ENCODE measurements around the gene ACSF3.

The ACSF3 gene

DNA sequence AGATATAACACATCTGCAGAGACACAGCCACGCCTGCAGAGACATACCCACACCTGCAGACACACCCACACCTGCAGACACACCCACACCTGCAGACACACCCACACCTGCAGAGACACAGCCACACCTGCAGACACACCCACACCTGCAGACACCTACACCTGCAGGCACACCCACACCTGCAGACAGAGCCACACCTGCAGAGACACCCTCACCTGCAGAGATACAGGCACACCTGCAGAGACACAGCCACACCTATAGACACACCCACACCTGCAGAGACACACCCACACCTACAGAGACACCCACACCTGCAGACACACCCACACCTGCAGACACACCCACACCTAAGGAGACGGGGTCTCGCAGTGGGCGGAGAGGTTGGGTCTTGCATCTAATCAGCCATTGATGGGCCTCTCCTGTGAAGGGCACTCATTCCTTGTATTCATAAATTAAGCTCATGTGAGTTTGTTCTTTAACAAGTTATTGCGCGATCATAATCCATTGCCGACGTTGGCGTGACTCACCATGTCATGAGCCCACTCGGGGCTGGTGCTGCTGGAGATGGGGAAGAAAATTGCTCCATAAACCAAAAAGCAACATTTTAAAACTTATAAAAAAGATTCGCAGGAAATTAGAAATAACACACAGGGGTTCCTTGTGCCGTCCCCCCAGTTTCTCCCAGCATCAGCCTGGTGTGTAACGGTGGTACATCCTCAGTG, 49.0 kb downstream of the ACSF3 start:
- peak in 5 of 56 donors; percentile 6 to 50 (median 13) for DNase-seq

DNA sequence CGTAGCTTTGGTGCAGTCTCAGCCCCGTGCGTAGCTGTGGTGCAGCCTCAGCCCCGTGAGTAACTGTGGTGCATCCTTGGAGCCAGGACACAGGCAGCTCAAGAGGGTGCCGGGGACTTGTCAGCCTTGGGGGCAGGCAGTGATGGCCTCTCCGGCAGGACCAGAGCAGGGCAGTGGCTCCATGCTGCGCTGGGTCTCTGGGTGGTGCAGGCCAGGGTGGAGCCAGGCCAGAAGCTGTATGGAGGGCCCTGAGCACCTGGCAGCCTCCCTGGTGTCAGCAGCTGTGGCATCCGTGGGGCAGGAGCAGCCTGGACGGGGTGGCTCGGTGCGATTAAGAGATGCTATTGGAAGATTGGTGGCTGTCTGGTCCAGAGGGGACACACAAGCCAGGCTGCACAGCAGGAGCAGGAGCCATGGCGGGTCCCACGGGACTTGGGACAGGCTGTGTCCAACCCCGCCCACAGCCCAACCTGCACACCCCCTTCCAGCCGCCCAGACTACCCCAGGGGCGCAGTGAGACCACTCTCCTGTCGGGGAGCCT, 49.6 kb downstream of the ACSF3 start:
- DNase-seq = no peak

DNA sequence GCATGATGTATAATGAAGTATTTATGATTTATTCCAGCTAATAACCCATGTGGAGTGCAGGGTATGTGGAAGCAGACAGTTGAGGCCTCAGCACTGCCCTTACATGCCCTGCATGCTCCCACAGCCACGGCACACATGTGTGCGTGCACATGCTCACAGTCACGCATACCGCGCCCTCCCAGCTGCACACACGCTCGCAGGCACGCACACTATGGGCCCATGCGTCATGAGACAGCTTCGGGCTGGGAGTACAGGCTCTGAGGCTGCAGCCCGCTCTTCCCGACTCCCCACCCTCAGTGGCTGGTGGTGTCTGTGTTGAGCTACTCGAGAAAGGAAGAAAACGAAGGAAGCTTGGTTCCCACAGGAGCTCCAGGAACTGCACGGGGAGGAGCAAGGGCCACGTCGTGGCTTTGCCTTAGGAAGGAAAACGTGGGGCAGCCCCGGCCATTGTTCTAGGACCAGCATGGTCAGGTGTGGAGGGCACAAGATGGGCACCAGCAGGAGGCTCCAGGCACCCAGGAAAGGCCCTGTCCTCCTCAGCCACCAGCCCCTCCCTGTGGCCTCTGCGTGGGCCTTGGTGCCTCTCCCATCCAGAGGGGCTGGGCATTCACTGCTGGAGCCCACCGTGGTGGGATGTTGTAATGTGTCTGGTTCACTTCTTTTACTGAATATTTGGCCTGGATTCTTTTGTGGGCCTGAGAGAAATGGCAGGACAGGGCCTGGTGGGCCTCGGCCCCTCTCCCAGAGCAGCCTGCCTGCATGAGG, 50.4 kb downstream of the ACSF3 start:
- DNase-seq = no peak

DNA sequence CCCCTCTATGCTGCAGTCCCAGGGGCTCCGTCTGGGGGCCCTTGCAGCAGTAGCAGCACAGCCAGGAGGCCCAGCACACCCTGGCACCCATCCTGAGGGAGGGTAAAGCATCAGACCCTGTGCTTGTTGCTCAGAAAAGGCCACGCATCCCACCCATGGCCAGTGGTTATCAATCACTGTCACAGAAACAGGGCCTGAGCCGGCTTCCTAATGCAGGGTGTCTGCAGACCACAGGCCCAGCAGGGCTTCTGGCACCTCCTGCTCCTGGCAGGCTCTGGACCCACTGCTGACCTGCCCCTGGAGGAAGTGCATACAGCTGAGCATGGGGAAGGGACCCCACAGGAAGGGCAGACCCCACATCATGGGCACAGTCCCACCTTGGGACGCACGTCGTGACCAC, 51.0 kb downstream of the ACSF3 start:
- no peak for DNase-seq

DNA sequence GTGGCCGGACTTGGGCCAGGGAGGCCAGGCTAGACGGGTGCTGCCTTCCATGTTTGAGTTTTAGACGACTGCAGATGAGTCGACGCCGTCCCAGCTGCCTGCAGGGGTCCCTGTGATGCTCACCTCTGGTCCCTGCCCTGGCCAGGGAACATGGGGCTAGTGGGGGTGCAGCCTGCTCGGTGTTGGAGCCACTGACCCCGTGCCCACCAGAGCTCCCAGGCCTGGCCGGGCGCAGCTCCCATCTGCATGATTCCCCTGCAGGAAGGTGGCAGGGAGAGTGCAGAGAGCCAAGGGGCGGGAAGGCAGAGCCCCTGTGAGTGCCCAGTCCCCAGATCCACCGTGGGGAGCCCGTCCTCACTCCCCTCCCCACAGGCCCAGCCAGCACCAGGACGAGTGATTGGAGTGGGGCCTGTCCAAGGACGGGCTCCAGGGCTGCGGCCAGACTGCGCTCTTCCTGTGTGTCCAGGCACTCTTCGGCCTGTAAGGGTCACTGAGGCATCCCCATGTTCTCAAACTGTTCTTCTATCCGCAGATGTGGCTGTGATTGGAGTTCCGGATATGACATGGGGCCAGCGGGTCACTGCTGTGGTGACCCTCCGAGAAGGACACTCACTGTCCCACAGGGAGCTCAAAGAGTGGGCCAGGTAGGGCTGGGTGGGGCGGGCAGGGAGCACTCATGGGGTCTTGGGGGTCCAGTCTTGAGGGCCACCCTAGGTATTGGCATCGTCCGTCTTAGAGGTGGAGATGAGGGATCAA, 51.9 kb downstream of the ACSF3 start:
- no peak for DNase-seq

DNA sequence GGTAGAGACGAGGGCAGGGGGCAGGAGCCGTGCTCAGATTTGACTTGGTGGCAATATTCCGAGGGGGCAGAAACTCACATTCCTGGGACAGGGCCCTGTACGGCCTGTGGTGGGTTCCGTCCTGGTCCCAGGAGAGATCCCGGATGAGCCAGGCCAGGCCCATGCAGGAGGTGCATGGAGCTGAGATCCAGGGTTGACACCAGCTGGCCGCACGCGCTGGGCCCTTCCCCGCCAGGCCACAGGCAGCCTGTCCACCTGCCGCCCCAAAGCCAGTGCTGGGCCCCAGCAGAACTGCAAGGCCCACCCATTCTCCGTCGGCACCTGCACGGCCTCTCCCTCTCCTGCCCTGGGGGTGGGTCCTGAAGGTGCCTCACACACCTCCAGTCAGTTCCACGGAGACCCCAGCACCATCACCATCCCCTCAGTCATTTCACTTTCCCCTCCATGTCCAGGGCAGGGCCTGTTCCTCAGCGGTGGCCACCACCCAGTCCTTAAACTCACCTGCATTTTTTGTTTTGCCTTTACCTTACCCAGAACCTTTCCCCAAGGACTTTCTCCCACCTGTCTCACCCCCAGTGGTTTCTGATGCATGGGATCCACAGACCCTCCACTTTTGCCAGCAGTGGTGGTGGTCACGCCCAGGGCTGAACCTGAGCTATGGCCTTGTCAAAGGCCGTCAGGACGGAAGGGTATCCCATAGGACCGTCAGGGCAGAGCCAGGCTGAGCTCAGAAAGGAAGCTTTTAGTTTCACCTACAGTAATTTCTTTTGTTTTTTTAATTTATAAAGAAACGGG, 52.8 kb downstream of the ACSF3 start:
- DNase-seq = no peak

DNA sequence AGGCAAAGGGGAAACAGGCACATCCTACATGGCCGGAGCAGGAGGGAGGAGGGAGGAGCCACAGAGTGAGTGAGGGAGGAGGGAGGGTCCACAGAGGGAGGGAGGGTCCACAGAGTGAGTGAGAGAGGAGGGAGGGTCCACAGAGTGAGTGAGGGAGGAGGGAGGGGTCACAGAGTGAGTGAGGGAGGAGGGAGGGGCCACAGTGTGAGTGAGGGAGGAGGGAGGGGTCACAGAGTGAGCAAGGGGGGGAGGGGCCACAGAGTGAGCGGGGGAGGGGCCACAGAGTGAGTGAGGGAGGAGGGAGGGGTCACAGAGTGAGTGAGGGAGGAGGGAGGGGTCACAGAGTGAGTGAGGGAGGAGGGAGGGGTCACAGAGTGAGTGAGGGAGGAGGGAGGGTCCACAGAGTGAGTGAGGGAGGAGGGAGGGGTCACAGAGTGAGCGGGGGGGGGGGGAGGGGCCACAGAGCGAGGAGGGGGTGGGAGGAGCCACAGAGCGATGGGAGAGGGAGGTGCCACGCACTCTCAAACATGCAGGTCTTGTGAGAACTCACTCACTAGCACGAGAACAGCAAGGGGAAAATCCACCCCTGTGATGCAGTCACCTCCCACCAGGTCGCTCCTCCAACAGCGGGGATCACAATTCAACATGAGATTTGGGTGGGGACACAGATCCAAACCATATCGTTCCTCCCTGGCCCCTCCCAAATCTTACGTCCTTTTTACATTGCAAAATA, 53.6 kb downstream of the ACSF3 start:
- no peak for DNase-seq

DNA sequence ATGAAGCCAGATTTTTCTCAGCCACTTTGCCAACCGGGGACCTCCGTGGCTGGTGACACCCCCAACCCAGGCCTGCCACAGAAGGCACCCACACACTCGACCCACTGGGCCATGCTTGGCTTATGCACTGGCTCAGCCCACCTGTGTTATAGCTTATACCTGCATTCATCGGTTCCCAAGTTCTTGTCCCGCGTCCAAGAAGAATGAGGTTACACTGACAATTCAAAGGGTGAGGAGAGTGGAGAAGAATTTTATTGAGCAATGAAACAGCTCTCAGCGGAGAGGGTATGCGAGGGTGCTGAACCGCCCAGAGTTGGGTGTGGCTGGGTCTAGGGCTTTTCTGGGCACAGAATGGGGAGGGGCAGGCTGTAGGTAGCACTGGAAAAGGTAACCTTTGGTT, 55.7 kb downstream of the ACSF3 start:
- DNase-seq = no peak

DNA sequence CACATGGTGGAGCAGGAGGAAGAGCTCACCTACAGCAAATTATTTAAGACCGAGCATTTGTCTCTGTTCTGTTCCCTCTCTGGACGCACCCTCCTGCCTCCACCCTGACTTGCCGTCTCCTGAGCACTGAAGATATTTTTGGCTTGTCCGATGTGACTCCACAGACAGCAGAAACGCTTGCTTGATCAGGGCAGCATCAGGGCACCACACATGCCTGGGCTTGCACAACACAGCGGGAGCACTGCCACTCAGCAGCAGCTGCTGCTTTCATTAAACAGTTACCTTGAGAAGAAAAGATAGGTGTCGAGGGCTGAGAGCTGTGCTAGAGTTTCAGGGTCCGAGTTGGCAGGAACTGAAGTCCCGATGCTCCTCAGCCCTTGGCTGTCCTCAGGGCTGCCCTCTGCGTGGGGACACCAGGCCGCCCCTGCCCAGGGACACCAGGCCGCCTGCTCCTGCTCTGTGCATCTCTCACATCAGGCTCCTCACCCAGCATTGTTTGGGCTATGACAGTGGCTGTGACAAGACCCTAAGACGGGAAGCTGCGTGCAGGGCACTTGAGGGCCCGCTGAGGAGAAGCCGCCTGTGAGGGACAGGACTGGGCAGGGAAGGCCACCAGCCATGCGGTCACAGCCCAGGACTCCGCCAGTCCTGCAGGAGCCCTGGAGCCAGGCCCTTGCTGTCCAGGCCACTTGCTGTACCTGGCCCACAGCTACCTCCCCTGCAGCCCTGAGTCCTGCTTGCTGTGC, 56.6 kb downstream of the ACSF3 start:
- DNase-seq = no peak

DNA sequence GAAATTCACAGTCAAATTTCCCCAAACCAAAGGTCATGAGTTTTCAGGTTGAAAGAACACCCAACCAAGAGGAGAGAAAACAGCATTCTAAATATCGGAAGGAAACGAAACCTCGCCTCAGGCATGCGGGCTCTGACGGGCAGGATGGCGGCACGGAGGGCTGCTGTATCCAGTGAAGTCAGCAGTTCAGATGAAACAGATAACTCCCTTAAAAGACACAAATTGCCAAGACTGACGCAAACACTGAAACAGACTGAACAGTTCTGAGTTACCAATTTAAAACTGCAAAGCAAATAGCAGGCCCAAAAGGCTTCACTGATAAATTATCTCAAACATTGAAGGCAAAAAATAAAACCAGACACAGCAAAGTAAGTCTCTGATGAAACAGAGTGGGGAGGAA, 57.3 kb downstream of the ACSF3 start:
- no peak for DNase-seq

DNA sequence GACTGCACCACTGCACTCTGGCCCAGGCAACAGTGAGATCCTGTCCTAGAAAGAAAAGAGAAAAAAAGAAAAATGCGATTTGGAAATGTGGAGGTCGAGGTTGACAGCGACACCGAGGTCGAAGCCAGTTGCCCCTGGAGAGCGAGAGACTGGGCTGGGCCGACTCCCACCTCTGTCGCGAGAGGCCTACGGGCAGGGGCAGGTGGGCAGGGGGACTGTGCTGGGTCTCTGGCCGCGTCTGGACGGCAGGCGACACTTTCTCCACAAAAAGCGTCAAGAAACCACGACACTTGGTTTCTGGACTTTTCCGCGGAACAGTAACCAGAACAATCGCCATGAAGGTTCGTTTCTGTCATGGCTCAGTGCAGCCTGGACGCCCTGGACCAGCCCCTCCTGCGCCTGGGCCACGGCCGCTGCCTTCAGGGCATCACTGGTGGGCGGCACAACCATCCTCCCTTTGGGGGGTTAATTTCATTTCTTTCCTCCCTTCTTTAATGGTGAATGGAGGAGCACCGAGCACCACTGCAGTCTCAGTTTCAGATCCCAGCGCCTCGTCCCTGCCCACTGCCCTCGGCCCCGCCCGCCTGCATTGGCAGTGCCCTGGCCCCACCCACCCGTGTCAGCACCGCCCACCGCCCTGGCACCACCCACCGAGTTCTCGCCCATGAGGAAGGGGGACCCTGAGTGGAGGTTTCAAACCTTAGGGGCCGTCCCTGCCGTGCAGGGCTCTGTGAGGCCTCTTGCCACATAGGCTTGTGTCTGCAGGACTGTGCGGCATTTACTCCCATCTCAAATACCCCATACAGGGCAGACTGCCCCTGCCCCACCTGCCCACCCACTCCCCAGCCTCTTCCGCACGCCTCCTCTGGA, 59.4 kb downstream of the ACSF3 start:
- peak in 1 of 56 donors; percentile 31 for DNase-seq

DNA sequence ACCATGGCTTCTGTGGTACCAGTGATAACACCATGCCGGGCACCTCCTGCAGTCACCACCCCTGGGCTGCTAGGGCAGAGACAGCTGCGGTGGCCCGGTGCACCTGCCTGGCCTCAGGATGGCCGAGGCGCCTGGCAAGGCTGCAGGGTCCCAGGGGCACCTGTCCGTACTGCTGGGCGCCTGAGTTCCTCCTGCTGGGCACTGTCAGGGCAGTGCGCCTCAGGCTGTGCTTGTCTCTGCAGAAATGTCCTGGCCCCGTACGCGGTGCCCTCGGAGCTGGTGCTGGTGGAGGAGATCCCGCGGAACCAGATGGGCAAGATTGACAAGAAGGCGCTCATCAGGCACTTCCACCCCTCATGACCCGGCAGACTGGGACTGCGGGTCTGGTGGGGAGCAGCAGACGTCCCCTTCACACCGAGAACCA, 60.2 kb downstream of the ACSF3 start:
- no peak for DNase-seq

DNA sequence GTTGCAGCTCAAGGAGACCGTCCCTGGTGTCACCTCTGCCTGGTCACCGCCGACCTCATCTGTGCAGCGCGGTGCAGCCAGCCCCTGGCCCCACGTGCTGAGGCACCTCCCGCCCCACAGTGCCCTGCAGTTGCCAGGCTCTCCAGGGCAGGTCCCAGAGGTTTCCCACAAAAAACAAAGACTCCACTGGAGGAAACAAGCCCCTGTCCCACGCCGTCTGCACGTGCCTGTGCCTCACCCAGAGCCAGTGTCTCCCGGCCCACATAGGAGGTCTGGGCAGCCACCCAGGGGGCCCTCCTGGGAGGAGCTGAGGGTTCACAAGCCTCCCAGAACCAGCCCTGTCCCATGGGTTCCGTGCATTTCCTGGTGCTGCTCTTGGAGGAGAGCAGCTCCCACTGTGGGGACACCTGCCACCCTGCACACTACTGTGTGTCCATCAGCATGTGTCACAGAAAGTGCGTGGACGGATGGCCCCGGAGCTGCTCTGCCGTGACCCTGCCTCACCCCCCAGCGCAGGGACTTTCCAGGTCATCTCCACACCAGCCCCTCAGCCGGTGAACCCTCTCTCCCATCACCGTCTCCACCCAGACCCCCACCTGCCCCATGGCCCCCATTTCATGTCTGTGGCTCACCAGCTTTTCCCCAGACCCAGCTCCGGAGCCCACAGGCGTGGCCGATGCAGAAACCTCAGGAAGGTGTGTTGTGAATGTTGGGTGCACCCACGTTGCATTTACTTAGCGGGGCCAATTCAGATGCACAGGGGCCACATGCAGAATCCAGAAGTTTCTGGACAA, 60.9 kb downstream of the ACSF3 start:
- DNase-seq = peak in 1 of 56 donors; percentile 5

DNA sequence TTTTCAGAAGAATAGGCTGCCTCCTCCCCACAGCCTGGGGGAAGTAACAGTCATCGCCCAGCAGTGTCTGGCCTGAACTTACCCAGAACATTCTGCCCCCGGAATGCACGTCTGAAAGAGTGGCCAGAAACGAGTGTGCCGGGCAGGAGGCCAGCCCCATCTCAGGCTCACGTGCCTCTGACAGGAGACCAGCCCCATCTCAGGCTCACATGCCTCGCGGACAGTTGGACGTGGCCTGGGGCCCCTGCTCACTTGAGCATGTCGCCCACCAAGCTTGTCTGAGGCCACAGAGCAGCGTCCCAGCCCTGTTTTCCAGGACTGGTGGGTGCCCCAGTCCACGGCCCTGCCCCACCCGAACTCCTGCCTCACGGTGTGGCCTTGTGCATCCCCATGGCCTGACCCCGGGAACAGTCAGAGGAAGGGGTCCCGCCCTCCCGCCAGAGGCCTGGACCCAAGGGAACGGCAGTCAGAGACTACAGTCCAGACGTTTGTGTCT, 61.6 kb downstream of the ACSF3 start:
- peak in 10 of 56 donors; percentile 7 to 63 (median 21) for DNase-seq

DNA sequence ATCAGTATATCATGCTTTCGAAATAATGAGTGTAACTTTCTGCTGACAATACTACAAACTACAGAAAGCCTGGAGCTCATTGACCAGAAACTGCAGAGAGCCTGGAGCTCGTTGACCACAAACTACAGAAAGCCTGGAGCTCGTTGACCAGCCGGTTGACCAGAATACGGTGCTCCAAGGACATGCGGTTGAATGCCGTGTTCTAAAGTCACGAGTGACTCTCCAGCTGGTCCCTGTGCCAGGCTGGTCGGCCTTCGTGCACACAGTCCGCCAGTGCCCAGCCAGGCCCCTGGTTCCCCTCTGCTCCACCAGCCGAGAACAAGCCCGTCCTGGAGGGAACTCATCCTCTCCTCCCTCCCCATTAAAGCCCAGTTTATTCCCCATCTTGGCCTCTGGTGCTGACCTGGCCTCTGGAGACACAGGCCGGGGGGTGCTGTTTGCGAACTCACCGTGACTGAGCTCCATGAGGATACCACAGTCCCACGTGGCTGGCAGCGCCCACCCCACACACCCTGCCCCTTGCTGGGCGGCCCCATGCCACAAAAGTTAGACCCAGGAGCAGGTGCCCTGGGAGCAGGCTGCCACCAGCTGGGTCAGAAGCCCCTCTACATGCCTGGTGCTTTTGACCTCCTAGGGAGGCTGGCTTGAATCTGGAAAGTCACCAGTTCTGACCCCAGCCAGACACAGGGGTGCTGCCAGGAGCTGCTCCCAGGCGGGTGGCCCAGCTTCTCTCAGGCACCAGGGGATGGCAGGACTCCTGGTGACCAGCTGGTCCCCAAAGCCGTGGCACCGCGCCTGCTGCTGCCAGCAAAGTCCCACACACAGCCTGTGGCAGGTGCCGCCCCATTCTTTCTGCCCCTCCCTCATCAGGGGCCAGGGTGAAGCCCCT, 62.4 kb downstream of the ACSF3 start:
- peak in 6 of 56 donors; percentile 4 to 37 (median 18) for DNase-seq
